Pancreas (tissue), 10 donors: ENCODE measurements around the gene TTF1. TPM values are rescaled to one million over a fixed set of nuclear protein-coding genes. Genes with fewer than 3 reads are reported as not detected.

Source experiments
- ATAC-seq, 4 donors: fragments of 200-7000 bp; cut with Tn5 transposase; one replicate each; pipeline versions ENCODE4 v1.8.0 to v1.9.1; 2020; ENCODE audit warnings: mild to moderate bottlenecking in 4 of 4, moderate library complexity in 4 of 4
- DNase-seq, 6 donors: peaks; one replicate each; pipeline ENCODE4 v3.0.0-alpha.2; 2020
- FAIRE-seq: peaks from 2 replicates; lab custom pipeline; 2012; peaks lifted over from hg19 to GRCh38; lab: Jason Lieb, UNC
- H3K27ac ChIP-seq, 4 donors: fragments of 200-600 bp; sonication (generic); 1 replicate in 3 of 4; 2 replicates in 1 of 4; pipeline versions ENCODE4 v1.5.0 to v1.8.0; 2020
- H3K27me3 ChIP-seq, 4 donors: fragments of 200-600 bp; one replicate each; pipeline ENCODE4 v1.8.0; 2021
- H3K36me3 ChIP-seq, 3 donors: fragments of 200-600 bp; sonication (generic) in 1 of 3; one replicate each; pipeline versions ENCODE4 v1.5.0 to v1.8.0; 2020 to 2021
- H3K4me1 ChIP-seq, 3 donors: fragments of 200-600 bp; one replicate each; pipeline ENCODE4 v1.8.0; 2021
- H3K4me3 ChIP-seq, 4 donors: fragments of 200-600 bp; sonication (generic) in 2 of 4; one replicate each; pipeline versions ENCODE4 v1.5.0 to v1.8.0; 2020 to 2021
- H3K9me3 ChIP-seq, 4 donors: fragments of 200-600 bp; one replicate each; pipeline ENCODE4 v1.8.0; 2021
- WGBS, 2 donors: extraction: QIAGEN DNeasy Blood & Tissue Kit; methylation state at CpG; one replicate each; pipeline ENCODE4 v1.1.7; 2013; 5-methylcytosine and 5-hydroxymethylcytosine counted together
- intact Hi-C, 3 donors: fragments of 100-400 bp; cut with DNase I; formaldehyde crosslinking; loops; one replicate each; pipeline versions ENCODE4 v1.11.1 to v1.14.2; 2022
- polyA plus RNA-seq, 2 donors: library from polyadenylated mRNA; stranded (reverse); fragments of 200-250 nt; gene quantifications; one replicate each; pipeline ENCODE4 v1.2.3, GENCODE V29; 2013
- total RNA-seq, 6 donors: library from RNA; stranded (reverse); fragmentation: NEBNext Ultra II Directional in 4 of 6; extraction: Animal tissue kit (Norgen Biotek cat#: 25700) in 4 of 6; gene quantifications; one replicate each; pipeline versions ENCODE4 v1.2.1 to v1.2.4, GENCODE V29; 2021 to 2023
- TF ChIP-seq, protein P1 (sequence below), 4 donors: fragments of 200-600 bp; sonication (generic) in 3 of 4; IDR thresholded peaks; one replicate each; pipeline versions ENCODE4 v1.5.0 to v1.8.0; 2021; ENCODE audit warnings: antibody characterized with exemption in 4 of 4
- donor health status: healthy with polysubstance abuse.
- donor health status: DM: no; HTN: no; CAD: no; lungs with moderate emphysema.
- donor health status: DM: no; HTN: no; CAD: no.
- donor health status: control.
- donor health status: control.
- donor health status: Bipolar disorder and iron deficiency.
- donor health status: DM: yes; HTN: yes; CAD: no.
- donor health status: DM: no; HTN: no; CAD: no.
- donor health status: DM: no; HTN: no; CAD: no.
- donor health status: DM: yes; HTN: yes; CAD: no.

TTF1 gene
- total and polyA plus RNA-seq, 8 donors = 4.5 to 14.0 (median 6.7) TPM

DNA sequence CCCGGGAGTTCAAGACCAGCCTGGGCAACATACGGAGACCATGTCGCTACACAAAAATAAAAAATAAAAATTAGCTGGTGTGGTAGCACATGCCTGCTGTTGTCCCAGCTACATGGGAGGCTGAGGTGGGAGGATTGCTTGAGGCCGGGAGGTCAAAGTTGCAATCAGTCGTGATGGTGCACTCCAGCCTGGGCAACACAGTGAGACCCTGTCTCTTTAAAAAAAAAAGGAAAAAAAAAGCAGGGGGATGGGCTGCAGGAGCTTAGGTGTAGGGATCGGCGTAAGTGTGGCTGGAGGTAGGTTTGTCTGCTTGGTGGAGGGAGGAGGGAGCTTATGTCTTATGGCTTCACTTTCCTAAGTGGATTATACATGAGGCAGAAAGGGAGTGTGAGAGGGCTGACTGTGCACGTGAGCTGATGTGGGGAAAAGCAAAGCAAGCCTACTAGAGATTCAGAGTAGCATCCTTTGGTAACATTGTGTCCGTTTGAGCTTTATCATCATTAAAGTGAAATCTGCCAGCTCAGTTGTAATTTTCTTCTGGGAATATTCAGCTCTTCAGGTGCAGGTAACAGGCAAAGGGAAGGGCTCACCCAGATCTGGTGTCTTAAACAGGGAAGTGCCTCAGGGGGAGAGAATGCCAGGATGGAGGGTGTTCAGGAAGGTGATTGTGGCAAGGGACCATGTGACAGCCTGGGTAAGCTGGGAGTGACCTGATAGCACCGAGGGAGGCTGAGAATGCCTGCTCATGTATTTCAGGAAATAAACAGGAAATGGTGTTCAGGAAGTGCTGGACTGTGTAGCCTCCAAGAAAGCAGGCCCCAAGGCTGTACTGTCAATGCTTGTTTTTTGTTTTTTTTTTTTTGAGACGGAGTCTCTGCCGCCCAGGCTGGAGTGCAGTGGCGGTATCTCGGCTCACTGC, 34.2 kb downstream of the TTF1 start:
- intact Hi-C loops = no loop called here
- Histone ChIP-seq H3K36me3 (peaks cover 0 to 10% (median 0%) of the 10 kb centered on the region in 3 donors), H3K9me3 (no peaks in the 10 kb centered on the region), H3K27me3 (no peaks in the 10 kb centered on the region), H3K27ac (peak overlapping the region in 2 of 4 donors; percentile 28 to 53), H3K4me3 (no peak overlapping the region), H3K4me1 (no peaks in the 10 kb centered on the region)
- DNase-seq = peak in 1 of 6 donors; percentile 56
- peak in 3 of 4 donors; percentile 55 to 91 (median 83) for ATAC-seq
- TF ChIP-seq, protein P1, sequence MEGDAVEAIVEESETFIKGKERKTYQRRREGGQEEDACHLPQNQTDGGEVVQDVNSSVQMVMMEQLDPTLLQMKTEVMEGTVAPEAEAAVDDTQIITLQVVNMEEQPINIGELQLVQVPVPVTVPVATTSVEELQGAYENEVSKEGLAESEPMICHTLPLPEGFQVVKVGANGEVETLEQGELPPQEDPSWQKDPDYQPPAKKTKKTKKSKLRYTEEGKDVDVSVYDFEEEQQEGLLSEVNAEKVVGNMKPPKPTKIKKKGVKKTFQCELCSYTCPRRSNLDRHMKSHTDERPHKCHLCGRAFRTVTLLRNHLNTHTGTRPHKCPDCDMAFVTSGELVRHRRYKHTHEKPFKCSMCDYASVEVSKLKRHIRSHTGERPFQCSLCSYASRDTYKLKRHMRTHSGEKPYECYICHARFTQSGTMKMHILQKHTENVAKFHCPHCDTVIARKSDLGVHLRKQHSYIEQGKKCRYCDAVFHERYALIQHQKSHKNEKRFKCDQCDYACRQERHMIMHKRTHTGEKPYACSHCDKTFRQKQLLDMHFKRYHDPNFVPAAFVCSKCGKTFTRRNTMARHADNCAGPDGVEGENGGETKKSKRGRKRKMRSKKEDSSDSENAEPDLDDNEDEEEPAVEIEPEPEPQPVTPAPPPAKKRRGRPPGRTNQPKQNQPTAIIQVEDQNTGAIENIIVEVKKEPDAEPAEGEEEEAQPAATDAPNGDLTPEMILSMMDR (IDR thresholded peaks at IDR 0.05) = no peak
- FAIRE-seq = no peak
- 78 to 82% methylated on average over 14 of the region's 14 CpGs for WGBS, 2 donors

DNA sequence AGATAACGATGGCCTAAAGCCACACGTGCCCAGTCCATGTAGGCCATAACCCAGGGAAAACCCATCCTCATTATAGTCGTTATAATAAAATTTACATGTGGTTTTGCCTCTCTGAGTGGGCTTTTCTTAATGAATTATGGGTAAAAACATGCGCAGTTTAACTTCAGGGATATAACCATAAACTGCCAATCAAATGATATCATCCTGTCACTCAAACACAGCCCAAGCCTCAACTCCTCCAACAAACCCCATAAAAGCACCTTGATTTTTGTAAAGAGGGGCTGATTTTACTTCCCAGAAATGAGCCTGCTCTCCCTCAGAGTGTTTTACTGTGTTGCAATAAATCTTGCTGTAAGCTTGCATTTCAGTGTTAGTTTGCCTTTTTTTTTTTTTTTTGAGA, 36.0 kb downstream of the TTF1 start:
- no peak for FAIRE-seq
- DNase-seq = no peak
- 84 to 92% methylated on average over 4 of the region's 4 CpGs for WGBS, 2 donors
- H3K4me3 ChIP-seq = no peak overlapping the region
- ATAC-seq = no peak
- no peaks in the 10 kb centered on the region for H3K9me3 ChIP-seq
- no peaks in the 10 kb centered on the region for H3K27me3 ChIP-seq
- no peaks in the 10 kb centered on the region for H3K36me3 ChIP-seq
- TF ChIP-seq, protein P1 (IDR thresholded peaks at IDR 0.05) = no peak
- H3K27ac ChIP-seq = no peak overlapping the region
- intact Hi-C loops = no loop called here
- H3K4me1 ChIP-seq = no peaks in the 10 kb centered on the region

DNA sequence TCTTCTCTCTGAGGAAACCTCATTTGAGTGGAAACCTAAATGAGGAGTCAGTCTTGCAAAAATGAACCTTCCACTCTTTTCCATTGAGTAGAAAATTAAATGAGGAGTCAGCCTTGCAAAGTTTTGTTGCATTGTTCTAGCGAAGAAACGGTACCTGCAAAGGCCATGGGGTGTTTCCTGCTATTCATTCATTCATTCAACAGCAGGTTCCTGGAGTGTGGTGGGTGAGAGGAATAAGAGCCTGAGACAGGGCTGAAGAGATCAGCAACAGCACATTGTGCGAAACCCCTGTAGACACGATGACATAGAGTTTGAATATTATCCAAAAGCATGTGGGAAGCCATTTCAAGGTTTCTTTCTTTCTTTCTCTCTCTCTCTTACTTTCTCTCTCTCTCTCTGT, 37.2 kb downstream of the TTF1 start:
- no peak for FAIRE-seq
- no peak overlapping the region for H3K27ac ChIP-seq
- WGBS, 2 donors = 89 to 94% methylated on average over 4 of the region's 4 CpGs

DNA sequence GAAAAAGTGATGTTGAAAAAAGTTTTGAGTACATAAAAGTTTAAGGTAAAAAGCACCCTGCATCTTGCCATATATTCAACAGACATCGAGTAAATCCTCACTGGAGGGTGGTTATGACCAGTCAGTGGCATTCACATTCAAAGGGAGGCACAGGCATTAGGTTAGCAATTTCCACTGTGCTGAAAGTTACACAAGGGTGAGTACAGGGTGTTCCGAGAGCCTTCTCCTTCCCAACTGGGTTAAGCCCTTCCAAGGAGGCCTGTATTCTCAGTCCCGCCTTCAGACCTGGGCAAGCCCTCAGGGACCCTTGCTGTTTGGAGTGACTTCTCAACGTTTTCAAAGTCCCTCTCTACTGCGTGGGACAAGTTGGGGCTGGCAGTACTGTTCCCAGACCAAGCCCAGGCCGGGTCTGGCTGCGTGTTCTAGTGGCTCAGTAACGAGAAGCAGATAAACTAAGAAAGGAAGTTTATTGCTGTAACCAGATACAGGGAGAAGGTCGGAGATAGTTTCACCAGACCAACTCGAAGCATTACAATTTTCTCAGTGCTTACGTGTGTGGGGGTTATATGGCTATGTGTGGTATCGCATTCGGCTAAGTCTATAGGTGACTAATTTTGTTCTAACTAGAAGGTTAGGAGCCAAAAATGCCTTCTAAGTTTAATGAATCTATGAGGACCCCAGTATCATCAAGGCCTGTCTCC, 38.9 kb downstream of the TTF1 start:
- TF ChIP-seq, protein P1 (IDR thresholded peaks at IDR 0.05) = no peak
- Histone ChIP-seq H3K27me3 (no peaks in the 10 kb centered on the region), H3K4me3 (no peak overlapping the region), H3K9me3 (no peaks in the 10 kb centered on the region), H3K36me3 (no peaks in the 10 kb centered on the region), H3K27ac (no peak overlapping the region), H3K4me1 (no peaks in the 10 kb centered on the region)
- intact Hi-C loops = no loop called here
- FAIRE-seq (no peak), DNase-seq (no peak), ATAC-seq (no peak)
- 72% methylated on average over 13 of the region's 13 CpGs for WGBS, 2 donors

More for the DNA sequence above, 37.2 kb downstream of the TTF1 start:
- ATAC-seq (no peak), DNase-seq (no peak)
- H3K9me3 ChIP-seq = no peaks in the 10 kb centered on the region
- H3K4me3 ChIP-seq = no peak overlapping the region
- TF ChIP-seq, protein P1 (IDR thresholded peaks at IDR 0.05) = no peak
- H3K27me3 ChIP-seq = no peaks in the 10 kb centered on the region
- H3K36me3 ChIP-seq = no peaks in the 10 kb centered on the region
- no peaks in the 10 kb centered on the region for H3K4me1 ChIP-seq
- intact Hi-C loops = no loop called here
